GM20000 (cell line): ENCODE results near the gene CTSA.

Experiments
- DNase-seq: peaks from one replicate; pipeline ENCODE4 v3.0.0; 2012; ENCODE audit warnings: low spot score
- TF ChIP-seq, protein P1 (sequence below): IDR thresholded peaks from 2 replicates; pipeline ENCODE4 v1.5.1; 2012; ENCODE audit warnings: mild to moderate bottlenecking, control low read depth; ENCODE audit errors: extremely low read depth, missing control alignments

The CTSA gene

DNA sequence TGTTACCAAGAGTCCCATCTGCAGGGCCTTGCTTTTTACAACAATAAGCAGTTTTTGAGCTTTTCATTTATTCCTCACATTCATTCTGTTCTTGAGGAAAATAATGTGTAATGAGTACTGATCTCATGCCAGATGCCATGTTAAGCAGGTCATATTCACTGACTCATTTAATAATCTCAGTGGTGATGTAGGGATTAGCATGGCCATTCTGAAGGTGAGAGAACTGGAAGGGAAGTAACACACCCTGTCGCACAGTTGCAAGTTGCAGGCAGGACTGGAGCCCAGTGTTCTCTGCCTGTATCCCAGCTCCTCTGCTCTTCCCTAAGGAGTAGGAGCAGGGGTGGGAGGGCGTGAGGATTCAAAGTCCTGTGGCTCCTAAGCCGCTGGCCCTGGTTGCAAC lies 48.9 kb downstream of the CTSA start:
- TF ChIP-seq, protein P1, sequence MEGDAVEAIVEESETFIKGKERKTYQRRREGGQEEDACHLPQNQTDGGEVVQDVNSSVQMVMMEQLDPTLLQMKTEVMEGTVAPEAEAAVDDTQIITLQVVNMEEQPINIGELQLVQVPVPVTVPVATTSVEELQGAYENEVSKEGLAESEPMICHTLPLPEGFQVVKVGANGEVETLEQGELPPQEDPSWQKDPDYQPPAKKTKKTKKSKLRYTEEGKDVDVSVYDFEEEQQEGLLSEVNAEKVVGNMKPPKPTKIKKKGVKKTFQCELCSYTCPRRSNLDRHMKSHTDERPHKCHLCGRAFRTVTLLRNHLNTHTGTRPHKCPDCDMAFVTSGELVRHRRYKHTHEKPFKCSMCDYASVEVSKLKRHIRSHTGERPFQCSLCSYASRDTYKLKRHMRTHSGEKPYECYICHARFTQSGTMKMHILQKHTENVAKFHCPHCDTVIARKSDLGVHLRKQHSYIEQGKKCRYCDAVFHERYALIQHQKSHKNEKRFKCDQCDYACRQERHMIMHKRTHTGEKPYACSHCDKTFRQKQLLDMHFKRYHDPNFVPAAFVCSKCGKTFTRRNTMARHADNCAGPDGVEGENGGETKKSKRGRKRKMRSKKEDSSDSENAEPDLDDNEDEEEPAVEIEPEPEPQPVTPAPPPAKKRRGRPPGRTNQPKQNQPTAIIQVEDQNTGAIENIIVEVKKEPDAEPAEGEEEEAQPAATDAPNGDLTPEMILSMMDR = no peak

DNA sequence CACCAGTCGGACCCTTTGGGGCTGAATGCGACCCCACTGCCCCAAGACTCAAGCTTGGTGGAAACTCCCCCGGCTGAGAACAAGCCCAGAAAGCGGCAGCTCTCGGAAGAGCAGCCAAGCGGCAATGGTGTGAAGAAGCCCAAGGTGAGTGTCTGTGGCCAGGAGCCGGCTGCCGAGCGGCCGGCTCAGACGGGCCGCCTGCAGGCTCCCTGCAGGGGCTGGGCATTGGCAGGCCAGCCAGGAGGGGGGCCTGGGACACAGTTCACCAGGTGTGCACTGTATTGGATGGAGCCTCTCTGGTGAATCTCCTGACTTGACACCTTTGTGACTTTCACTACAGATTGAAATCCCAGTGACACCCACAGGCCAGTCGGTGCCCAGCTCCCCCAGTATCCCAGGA lies 49.3 kb downstream of the CTSA start:
- TF ChIP-seq, protein P1 = no peak
- no peak for DNase-seq

More for the DNA sequence above, 48.9 kb downstream of the CTSA start:
- DNase-seq = no peak

DNA sequence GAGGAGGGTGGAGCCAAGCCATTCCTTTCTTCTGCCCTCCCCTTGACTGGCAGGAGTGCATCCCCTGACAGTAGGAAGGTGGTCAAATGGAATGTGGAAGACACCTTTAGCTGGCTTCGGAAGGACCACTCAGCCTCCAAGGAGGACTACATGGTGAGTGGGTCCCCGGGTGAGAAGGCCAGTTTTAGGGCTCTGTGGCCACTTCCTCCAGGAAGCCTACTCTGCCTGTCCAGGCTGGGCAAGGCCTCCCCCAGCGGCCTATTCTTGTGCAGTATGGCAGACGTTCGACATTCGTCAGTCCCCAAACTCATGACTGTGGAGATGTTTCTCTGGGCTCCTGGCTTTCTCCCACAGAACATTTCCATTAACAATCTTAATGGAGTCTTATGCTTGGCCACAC lies 52.5 kb downstream of the CTSA start:
- DNase-seq = no peak
- TF ChIP-seq, protein P1 = no peak

DNA sequence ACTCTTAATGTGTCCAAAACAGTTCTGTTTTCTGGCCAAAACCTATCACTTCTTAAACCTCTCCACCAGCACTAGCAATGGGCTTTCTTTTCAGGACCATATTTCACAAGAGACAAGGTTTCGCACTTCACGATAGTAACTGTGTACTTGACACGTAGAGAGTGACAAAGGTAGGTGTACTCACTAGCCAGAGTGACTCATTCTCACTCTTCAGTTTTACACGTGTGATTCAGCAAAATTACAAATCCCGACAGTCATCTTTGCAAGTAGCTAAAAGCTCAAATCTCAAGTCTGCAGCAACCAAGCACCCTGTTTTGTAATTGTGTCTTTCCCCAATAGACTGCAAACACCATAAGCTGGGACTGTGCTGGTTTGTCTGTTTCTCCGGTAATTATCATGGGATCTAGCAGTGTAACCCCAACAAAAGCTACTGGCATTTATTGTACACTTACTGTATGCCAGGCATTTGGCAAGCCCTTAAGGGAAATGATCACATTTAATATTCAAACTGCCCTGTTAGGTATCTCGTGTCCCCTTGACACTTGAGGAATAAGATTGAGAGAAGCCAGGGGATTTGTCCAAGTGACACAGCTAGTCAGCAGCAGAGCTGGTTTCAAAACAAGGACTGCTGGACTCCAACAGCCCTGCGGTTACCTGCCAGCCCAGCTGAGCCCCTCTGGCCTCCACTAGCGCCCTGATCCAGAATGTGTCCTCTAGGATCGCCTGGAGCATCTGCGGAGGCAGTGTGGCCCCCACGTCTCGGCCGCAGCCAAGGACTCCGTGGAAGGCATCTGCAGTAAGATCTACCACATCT lies 53.2 kb downstream of the CTSA start:
- no peak for DNase-seq
- TF ChIP-seq, protein P1 = no peak

DNA sequence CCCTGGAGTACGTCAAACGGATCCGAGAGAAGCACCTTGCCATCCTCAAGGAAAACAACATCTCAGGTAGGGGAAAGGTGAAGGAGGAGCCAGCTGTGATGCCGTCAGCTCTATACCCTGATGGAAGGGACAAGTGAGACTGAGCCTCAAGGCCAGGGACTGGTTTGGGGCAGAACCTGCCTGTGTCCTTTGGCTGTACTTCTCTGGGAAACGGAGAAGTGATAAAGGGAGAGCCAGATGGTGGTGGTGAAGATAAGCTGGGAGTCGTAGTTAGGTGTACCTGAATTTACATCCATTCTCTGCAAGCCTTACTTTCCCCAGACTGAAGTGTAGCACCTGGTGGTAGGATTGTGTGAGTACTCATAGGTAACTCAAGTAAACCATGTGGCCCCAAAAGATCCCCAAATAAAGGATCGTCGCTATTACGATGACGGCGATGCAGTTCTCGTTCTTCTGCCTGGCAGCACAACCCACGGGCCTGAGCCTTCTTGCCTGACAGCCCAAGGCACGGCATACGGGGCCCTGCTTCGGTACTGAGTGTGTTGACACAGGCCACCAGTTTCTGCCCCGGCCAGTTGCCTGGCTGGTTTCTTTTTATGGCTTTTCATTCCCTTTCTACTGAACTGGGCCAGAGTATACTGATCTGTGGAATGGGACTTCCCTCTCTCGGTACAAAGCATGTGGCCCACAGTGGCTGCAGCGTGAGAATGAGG lies 54.0 kb downstream of the CTSA start:
- TF ChIP-seq, protein P1 = no peak
- no peak for DNase-seq

DNA sequence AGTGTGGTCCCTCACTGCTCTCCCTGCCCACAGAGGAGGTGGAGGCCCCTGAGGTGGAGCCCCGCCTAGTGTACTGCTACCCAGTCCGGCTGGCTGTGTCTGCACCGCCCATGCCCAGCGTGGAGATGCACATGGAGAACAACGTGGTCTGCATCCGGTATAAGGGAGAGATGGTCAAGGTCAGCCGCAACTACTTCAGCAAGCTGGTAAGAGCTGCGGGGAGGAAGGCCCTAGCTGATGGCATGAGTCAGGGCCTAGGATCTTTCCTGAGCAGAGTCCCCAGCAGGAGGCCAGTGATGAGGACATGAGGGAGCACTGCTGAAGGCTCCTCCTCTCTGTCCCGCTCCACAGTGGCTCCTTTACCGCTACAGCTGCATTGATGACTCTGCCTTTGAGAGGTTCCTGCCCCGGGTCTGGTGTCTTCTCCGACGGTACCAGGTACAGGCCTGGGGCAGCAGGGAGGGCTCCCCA lies 54.6 kb downstream of the CTSA start:
- DNase-seq = no peak

More for the DNA sequence above, 54.6 kb downstream of the CTSA start:
- TF ChIP-seq, protein P1 = no peak
